IPS-18c (cell line): ENCODE data around the gene TAPT1.
"Not testable (repeated sequence)": the region's sequence is repeated elsewhere in the genome, so short reads cannot be mapped to it uniquely, and the experiment has no call there.

Source experiments
- H3K4me3 ChIP-seq: 2 replicates; pipeline ENCODE4 v1.7.0; 2013; ENCODE audit warnings: low read depth, mild to moderate bottlenecking, low read length, moderate library complexity; ENCODE audit not compliant: insufficient read depth
- H3K9me3 ChIP-seq: one replicate; pipeline ENCODE4 v1.6.1; 2013; ENCODE audit warnings: mild to moderate bottlenecking, low read length, moderate library complexity; ENCODE audit not compliant: control insufficient read depth, insufficient read depth

Gene TAPT1, protein sequence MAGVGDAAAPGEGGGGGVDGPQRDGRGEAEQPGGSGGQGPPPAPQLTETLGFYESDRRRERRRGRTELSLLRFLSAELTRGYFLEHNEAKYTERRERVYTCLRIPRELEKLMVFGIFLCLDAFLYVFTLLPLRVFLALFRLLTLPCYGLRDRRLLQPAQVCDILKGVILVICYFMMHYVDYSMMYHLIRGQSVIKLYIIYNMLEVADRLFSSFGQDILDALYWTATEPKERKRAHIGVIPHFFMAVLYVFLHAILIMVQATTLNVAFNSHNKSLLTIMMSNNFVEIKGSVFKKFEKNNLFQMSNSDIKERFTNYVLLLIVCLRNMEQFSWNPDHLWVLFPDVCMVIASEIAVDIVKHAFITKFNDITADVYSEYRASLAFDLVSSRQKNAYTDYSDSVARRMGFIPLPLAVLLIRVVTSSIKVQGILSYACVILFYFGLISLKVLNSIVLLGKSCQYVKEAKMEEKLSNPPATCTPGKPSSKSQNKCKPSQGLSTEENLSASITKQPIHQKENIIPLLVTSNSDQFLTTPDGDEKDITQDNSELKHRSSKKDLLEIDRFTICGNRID

DNA sequence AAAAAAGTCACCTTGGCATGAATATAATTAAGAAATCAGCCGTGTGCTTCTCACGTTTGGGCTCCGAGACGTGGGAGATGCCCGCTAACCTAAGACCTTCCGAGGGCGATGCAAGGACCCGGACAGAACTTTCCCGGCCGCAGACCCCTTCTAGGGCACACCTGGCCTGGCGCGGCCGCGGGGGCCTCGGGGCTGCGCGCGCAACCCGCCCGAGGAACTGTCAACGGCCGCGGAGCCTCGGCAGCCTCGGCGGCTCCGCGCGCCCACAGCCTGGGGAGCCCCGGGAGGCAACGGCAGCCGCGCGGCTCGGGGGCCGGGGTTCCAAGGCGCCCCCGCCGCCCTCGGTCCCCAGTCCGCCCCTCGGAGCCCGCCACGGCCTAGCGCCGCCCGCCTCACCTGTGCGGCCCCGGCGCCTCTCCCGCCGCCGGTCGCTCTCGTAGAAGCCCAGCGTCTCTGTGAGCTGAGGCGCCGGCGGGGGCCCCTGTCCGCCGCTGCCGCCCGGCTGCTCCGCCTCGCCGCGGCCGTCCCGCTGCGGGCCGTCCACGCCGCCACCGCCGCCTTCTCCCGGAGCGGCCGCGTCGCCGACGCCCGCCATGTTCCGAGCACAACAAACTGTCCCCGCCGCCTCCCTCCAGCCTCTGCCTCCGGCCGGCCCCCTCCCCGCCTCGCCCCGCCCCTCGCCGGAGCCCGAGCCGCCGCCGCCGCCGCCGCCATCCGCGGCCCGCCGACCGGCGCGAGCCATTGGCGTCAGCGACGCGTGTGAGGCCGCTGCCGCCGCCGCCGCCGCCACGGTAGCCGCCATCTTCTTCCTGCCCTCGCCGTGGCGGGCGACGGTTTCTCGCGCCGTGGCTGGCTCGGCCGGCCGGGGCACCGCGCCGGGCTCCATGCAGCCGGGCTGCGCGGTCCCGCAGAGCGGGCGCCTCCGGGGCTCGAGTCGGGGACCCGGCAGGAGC lies at the start of gene TAPT1:
TSS of gene TAPT1 (minus strand) at position 609 of the 953 bp plus-strand sequence. CDS start at position 595, 14 bp downstream.
- H3K4me3 ChIP-seq, result peak within 1 kb of the TSS; percentile 91
- H3K9me3 ChIP-seq, result no peaks in the 10 kb centered on the region

DNA sequence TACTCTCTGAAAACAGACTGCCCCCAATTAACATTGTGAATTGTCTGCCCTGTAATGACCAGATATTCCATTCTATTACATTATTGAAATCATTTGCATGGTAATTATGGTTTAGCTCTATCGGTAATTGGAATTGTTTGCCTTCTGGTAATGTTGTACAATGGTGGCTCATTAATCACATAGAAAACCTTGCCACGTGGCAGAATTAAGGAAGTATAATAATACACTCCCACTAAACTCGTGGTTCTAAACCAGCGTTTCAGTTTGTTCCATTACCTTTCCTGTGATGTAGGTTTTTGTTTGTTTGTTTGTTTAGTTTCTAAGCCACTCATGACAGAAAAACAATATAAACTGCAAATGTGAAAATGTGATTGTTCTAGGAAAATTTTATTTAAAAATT lies 45.1 kb upstream of the TAPT1 start:
- H3K9me3 ChIP-seq, result no peaks in the 10 kb centered on the region
- H3K4me3 ChIP-seq, result no peak overlapping the region

DNA sequence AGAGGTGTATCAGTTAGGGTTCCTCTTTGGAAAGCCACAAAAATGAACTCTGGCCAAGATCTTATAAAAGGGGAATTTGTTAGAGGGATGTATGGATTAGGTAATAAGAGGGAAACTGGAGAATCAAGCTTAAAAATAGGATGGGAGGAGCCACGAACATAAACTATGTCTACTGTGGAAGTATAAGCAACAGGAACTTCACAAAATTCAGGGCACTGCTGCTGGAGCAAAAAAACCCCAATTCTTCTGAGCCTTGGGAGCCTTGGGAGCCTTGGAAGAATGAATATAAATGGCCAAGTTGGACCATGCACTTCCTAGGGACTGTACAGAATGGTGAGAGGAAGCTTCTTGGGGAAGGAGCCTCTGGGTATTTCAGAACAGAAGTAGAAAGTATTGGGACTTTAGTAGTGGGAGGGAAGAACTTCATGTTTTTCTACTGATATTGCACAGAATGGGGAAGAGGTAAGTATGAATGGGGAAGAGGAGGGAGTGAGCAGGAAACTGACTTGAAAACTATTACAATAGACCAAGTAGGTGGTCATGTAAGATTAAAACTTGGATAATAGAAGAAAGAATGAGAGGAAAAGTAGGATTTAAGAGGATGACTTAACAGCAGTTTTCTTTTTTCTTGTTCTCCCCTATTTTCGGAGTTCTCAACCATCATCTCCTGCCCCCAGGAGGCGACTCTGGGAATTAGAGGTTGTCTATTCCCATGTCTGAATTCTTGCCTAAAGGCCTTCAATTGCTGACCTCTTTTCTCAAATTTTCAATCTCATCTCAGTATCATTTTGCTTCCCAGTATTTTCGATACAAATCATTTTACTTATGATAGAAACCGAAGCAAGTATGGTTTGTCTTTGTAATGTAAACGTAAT lies 44.4 kb upstream of the TAPT1 start:
- no peak overlapping the region for H3K4me3 ChIP-seq
- no peaks in the 10 kb centered on the region for H3K9me3 ChIP-seq

DNA sequence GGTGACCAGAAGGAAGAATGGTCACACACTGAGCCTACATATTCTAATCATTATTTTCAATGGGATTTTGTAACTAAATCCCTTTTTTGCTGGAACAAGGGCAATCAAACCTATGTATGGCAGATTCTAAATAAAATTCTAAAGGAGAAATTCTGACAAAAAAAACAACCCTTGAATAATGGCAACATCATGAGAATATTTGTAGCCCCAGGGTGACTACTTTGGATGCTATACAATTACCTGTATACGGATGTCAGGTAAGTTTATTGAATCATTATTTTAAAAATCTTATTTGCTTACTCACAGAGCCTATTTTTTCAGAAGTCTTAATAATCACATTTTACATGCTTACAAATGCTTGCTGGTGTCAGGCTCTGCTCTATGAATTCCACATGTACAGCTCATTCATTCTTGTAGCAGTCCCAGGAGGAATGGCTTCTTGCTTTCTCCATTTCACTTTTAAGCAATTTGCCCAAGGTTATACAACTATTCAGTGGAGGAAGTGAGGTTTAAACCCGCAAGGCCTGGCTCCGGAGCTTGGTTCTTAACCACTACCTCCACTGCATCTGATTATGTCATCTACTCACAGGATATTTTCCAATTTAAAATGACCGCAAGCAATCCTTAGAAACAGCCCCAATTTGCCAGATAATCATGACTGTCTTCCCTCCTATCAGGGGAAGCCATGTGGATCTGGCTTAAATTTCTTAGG lies 43.6 kb upstream of the TAPT1 start:
- not testable (repeated sequence) for H3K9me3 ChIP-seq, H3K4me3 ChIP-seq

DNA sequence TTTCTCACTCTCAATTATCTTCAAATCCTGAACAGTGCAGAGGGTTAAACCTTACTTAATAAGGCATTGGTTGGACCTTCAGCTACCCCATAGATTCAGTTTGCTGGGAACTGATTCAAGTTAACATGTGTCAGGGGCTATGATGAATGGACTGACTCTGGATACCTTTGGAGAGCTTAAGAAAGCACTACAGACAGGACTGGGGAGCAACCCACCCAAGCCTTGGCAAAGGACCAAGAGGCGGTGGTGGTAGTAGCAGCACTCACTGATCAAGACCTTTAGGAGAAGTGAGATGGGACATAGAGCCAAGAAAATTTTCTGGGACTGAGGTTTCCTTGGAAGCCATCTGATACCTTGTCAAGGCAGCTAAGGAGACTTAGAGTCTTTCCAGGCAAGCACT lies 43.0 kb upstream of the TAPT1 start:
- Histone ChIP-seq H3K4me3 (no peak overlapping the region), H3K9me3 (no peaks in the 10 kb centered on the region)

DNA sequence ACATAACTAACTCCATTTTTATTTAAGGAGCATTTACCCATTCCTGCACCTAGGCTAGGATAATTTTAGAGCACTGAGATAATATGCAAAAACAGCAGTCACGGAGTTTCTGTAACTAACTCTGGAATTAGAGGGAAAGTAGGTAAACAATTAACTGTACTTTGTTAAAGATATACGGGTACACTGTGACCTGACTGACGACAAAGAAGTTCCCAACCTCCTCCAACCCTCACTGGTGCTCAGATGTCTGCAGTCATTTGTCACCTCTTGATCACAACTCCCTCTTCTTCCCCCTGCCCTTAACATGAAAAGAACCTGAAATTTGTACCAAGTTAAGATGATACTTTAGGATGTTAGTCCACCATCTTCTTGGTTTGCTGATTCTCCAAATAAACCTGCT lies 42.0 kb upstream of the TAPT1 start:
- Histone ChIP-seq H3K4me3 (no peak overlapping the region), H3K9me3 (no peaks in the 10 kb centered on the region)

DNA sequence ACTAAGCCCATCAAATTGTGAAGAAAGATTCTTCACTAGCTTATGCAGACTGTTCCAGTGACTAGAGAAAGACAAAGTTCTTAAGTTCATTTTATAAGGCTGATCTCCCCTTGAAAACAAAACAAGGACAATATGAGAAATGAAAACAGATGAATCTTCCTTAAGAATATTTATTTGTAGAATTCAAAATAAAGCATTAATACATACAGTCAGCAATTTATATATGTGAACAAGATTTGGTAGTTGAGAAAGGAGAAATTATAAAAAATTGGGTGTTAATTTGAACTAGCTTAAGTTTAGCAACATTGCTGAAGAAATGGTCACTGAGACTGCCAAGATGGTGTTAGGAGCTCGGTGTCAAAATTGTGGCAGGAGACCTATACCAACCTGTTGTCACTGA lies 41.4 kb upstream of the TAPT1 start:
- no peaks in the 10 kb centered on the region for H3K9me3 ChIP-seq
- H3K4me3 ChIP-seq, result no peak overlapping the region

DNA sequence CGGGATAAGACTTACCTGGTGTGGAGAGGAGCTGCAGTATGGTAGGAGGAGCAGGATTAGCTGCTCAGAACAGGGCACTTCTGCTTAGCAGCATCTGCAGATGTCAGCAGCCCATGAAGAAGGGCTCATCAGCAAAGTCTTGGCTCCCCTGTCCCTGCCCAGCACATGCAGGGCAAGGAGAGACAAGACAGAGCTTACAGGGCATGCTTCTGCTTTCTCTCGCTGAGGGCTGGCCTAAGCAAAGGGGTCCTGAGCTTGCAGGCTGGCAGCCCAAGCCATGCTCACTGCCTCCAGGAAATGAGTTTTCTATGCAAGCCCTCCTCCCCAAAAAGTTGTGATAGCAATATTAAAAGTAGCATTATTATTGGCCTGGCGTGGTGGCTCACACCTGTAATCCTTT lies 39.5 kb upstream of the TAPT1 start:
- H3K9me3 ChIP-seq, result no peaks in the 10 kb centered on the region
- no peak overlapping the region for H3K4me3 ChIP-seq

DNA sequence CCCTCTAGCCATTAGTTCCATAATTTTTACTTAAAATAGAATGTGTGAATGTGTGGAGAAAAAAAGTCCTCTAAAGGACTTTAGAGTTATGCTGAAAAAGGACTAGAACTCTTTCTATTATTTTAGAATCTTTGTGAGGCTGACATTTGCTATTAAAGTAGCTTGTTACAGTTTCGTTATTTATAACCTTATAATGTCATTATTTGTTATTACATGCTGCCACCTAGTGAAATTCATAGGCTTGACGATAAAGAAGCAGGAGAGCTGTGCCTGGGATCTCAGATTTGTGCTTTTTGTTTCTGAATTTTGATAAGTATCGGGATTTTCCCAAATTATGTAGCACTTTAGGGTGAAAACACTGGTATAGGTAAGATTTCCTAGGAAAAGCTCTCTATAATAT lies 38.5 kb upstream of the TAPT1 start:
- Histone ChIP-seq H3K4me3 (no peak overlapping the region), H3K9me3 (no peaks in the 10 kb centered on the region)

DNA sequence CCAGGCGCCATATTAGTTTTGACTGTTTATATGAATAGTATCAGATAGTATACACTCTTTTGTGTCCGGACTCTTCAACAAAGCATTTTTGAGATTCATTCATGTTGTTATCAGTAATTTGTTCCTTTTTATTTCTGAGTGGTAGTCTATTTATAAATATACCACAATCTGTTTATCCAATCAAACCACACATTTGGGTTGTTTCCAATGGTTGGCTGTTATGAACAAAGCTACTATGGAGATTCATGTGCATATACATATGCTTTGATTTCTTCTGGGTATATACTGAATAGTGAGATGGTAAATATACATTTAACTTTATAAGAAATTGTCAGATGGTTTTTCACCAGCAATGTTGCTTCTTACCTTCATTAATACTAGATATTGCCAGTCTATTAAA lies 36.8 kb upstream of the TAPT1 start:
- Histone ChIP-seq H3K9me3 (no peaks in the 10 kb centered on the region), H3K4me3 (no peak overlapping the region)

DNA sequence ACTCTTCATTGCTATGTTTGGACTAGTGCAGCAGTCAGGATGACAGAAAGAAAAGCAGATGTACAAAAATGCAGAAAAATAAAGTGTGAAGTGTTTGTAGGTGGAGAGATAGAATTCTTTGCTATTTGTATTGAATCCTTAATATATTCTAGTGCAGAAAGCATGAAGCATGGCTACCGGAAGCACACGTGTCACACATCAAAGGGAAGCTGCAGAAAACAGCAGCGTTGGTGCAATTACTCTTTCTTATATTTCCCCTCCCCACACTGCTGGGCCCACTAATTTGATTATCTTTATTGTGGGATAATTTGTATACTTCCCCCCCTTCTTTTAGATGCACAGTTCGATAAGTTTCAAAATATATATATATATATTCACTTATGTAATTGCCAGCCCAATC lies 35.9 kb upstream of the TAPT1 start:
- Histone ChIP-seq H3K4me3 (no peak overlapping the region), H3K9me3 (no peaks in the 10 kb centered on the region)

DNA sequence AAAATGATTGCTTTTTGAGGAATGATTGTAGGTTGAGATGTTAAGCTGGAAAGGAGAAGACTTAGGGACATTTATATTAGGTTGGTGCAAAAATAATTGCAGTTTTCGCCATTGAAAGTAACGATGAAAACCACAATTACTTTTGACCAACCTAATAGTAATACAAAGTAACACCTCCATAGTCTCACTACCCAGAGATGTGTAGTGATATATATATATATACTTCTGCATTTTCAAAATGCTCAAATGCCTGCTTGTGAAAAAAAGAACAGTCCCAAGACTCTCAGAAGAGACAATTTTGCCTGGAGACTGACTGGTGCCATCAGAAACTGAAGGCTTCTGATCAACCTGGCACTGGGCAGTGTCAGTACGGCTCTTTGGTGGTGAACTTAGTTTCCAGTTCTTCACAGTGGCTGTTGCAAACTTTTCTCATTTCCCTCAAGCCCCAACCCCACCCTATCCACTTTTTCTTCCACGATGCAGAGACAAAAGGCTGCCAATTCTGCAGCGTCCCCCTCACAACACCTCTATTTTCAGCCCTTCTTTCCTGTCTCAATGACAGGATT lies 35.1 kb upstream of the TAPT1 start:
- H3K9me3 ChIP-seq, result no peaks in the 10 kb centered on the region
- no peak overlapping the region for H3K4me3 ChIP-seq

DNA sequence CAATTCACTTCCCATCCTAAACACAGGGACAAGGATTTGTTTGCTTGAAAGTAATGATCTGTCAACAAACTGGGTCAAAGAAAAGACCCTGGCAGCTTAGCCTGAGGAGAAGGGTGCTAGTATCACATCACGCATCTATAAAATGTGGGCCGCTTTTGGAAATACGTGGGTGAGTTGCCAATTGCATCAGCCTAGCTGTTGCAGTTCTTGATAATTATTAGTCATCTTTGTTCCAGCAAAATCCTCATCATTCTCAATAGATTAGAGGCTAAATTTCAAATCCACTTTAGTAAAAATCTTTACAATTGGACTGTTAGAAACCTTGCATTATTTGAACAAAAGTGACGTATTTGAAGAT lies 33.6 kb upstream of the TAPT1 start:
- Histone ChIP-seq H3K4me3 (no peak overlapping the region), H3K9me3 (no peaks in the 10 kb centered on the region)

DNA sequence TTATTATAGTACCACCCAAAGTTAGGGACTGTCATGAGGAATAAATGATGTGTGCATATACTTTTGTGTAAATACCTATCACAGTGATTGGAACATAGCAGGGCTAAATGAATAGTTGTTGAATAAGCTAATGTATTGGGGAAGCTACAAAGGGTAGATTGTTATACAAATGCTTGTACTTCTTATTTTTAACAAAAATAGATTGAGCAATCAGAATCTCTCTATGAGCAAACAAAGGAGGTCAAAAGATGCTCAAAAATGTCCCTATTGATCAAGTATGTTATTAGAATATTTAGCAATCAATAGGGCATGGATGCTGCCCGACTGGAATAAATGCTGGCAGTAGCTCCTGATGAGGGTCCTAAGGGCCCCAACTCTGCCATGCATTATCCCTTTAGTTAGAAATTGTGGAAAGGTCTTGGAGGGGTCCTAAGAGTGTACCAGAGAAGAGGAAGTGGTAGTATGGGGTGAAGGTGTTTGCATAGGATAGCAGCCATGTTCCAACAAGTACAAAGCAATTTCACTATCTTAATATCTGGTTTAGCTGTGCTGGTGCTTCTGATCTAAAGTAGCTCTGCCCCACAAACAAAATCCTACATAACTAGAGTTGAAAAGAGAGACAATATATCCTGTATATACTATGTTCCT lies 33.1 kb upstream of the TAPT1 start:
- Histone ChIP-seq H3K9me3 (no peaks in the 10 kb centered on the region), H3K4me3 (no peak overlapping the region)

DNA sequence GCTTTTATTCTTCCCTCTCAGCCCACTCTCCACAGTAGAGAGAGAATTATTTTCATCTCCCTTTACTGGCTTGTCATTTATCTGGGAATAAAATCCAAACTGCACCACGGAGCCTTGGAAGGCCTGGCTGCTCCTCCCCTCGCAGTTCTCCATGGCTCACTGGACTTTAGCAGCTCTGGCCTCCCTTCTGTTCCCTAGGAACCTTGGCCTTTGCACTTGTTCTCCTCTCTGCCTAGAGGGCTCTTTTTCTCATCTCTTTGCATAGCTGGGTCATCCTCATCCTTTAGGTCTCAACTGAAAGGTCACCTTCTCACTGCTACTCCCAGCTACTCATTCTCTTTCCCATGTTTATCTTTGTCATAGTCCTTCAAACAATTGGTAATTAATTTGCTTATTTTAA lies 31.3 kb upstream of the TAPT1 start:
- Histone ChIP-seq H3K9me3 (no peaks in the 10 kb centered on the region), H3K4me3 (no peak overlapping the region)

DNA sequence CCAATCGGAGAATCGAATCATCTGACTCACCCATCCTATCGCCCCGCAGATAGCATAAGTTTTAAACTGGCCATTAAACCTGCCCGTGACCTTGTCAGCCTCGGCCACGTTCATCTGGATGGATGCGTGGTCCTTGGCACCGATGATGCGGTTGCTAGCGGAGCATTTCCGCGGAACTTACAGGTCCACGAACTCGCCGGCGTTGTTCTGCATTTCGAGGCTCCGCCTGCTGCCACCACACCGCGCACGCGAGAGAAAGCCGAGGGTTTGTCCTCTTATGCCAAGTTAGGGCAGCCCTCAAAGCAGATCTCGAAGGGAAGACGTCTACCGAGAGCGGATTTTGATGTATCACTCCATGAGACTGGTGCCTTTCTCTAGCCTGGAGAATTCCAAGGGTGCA lies 30.1 kb upstream of the TAPT1 start:
- Histone ChIP-seq H3K4me3 (no peak overlapping the region), H3K9me3 (no peaks in the 10 kb centered on the region)
